Lower leg skin (tissue), 4 donors: ENCODE measurements around the gene TMEM63A. TPM values are rescaled to one million over a fixed set of nuclear protein-coding genes. Genes with fewer than 3 reads are reported as not detected.

Experiments used
- DNase-seq, 2 donors: peaks; one replicate each; pipeline ENCODE4 v3.0.0-alpha.2; 2019; ENCODE audit warnings: low spot score in 2 of 2
- H3K4me3 ChIP-seq: fragments of 200-600 bp; sonication (generic); 2 replicates; pipeline ENCODE4 v1.5.1; 2017; ENCODE audit warnings: mild to moderate bottlenecking, low read depth; ENCODE audit not compliant: poor library complexity, severe bottlenecking
- POLR2A ChIP-seq, 2 donors: fragments of 450-650 bp; IDR thresholded peaks; one replicate each; pipeline ENCODE4 v1.6.1; 2016 to 2017; ENCODE audit warnings: antibody characterized with exemption in 2 of 2, mild to moderate bottlenecking in 1 of 2, moderate library complexity in 1 of 2
- WGBS, 2 donors: methylation state at CpG; one replicate each; pipeline ENCODE4 v1.1.5; 2018; 5-methylcytosine and 5-hydroxymethylcytosine counted together
- intact Hi-C: fragments of 100-400 bp; cut with DNase I; formaldehyde crosslinking; loops from one replicate; pipeline ENCODE4 v1.15.0; 2023; ENCODE audit warnings: low total_unique reads
- total RNA-seq, 4 donors: library from RNA; depleted of rRNA; stranded (reverse); fragments of >200 nt; gene quantifications; one replicate each; pipeline ENCODE4 v1.1.0, GENCODE V29; 2016
- TF ChIP-seq, protein P1 (sequence below), 3 donors: fragments of 450-650 bp; IDR thresholded peaks; one replicate each; pipeline ENCODE4 v1.5.1; 2016; ENCODE audit warnings: antibody characterized with exemption in 3 of 3, mild to moderate bottlenecking in 3 of 3, moderate library complexity in 2 of 3

Gene TMEM63A
- total RNA-seq, 4 donors from 2014 or later = 29.1 to 49.1 (median 42.9) TPM

DNA sequence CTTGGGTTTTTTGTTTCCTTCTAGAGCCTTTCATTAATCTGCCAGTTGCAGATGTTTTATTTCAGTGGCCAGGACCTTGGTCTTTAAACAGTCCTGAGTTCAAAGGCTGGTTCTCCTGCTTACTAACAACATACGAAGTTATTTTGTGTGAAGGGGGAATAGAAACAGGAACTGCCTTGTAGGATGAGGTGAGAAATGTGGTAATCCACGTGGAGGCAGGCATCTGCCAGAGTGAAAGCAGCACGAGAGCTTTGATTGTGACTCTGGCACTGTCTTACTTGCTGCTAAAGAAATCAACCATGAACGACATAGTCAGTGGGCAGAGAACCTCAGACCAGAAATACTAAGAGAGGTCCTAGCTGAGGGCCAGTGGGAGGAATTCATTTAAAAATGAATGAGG lies 30.4 kb downstream of the TMEM63A start:
- TF ChIP-seq, protein P1, sequence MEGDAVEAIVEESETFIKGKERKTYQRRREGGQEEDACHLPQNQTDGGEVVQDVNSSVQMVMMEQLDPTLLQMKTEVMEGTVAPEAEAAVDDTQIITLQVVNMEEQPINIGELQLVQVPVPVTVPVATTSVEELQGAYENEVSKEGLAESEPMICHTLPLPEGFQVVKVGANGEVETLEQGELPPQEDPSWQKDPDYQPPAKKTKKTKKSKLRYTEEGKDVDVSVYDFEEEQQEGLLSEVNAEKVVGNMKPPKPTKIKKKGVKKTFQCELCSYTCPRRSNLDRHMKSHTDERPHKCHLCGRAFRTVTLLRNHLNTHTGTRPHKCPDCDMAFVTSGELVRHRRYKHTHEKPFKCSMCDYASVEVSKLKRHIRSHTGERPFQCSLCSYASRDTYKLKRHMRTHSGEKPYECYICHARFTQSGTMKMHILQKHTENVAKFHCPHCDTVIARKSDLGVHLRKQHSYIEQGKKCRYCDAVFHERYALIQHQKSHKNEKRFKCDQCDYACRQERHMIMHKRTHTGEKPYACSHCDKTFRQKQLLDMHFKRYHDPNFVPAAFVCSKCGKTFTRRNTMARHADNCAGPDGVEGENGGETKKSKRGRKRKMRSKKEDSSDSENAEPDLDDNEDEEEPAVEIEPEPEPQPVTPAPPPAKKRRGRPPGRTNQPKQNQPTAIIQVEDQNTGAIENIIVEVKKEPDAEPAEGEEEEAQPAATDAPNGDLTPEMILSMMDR (IDR thresholded peaks at IDR 0.05) = no peak
- no peak for TF ChIP-seq POLR2A (IDR thresholded peaks at IDR 0.05)
- no peak for DNase-seq
- H3K4me3 ChIP-seq = no peak overlapping the region
- 47 to 55% methylated on average over 4 of the region's 4 CpGs for WGBS, 2 donors
- intact Hi-C loops = no loop called here

DNA sequence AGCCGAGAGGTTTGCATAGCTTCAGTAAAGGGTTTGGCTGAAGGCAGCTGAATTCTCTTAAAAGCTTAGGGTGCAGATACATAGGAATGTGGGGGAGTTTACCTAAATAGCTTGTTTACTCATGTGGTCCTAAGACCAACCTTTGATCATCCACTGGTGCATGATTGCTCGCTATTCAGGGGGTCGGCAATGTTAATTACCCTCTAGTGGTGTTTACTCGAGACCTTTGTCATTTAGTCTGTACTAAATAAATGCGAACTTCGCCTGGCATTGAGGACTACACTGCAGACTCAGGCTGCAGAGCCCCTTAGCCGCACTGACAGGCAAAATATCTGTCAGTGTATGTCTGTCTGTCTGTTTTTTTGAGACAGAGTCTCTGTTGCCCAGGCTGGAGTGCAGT lies 31.8 kb downstream of the TMEM63A start:
- intact Hi-C loops = no loop called here
- TF ChIP-seq, protein P1 (IDR thresholded peaks at IDR 0.05) = no peak
- TF ChIP-seq POLR2A (IDR thresholded peaks at IDR 0.05) = no peak
- DNase-seq = no peak
- WGBS, 2 donors = 91 to 96% methylated on average over 7 of the region's 7 CpGs
- no peak overlapping the region for H3K4me3 ChIP-seq

DNA sequence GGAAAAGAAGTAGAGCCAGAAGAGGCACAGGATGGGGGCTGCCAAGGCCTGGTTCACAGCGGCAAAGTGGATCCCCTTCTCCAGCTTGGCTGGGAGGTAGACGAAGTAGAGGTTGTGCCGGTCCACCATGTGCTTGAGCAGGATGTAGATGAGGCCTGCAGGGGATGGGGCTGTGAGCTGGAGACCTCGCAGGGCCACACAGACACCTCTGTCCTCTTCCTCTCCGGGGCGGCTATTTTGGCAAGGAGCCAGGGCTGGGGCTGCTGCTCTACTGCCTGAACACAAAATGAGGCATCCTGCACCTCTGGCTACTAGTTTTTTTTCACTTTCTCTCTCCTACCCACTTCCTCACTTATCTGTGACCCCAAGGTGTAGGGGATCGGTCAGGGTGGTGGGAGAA lies 32.3 kb downstream of the TMEM63A start:
- intact Hi-C loops = loop anchor here (5.0 kb wide), 1 partner anchor 378 kb away; no protein-coding TSS in a partner anchor
- TF ChIP-seq, protein P1 (IDR thresholded peaks at IDR 0.05) = no peak
- TF ChIP-seq POLR2A (IDR thresholded peaks at IDR 0.05) = no peak
- DNase-seq = peak in 1 of 2 donors; percentile 91

DNA sequence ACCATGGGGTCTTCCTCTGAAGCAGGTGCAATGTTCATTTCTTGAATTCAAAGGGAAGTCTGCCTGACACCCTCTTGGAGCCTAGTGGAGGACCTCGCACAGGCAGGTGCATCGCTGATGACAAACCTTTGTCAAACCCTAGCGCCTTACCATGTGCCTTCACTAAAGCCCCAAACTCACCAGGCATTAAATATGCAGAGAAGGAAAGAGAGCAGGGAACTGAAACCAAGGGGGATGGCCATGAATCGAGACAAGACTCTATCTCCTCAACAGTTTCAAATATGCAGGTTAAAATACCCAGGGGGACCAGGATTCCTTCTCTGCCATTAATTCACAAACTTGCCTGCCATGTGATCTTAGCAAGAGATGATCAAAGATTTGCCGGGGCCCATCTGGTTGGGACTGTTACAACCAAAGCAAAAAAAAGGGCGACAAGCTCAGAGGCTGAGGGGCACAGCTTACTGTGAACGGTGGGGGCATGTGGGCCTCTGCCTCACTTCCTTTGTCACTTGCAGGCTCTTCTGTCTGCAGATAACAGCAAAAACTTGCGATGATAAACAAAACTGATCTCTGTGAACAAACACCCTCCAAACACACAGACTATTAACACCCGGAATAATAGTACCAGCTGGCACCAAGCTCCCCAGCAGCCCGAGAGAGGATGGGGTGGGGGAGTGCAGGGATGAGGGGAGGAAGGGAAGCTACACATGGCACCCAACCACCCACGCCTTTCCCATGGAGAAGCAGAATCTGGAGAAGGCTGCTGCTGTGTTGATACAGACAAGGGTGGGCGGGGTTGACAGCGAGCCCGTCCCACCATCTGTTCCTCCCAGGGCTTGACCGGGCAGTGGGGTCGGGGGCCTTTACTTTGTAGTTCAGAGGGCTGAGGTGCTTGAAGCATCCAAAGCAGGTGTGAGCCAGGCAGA lies 33.9 kb downstream of the TMEM63A start:
- WGBS, 2 donors = 66% methylated on average over 16 of the region's 16 CpGs
- TF ChIP-seq, protein P1 (IDR thresholded peaks at IDR 0.05) = no peak
- TF ChIP-seq POLR2A (IDR thresholded peaks at IDR 0.05) = no peak
- H3K4me3 ChIP-seq = no peak overlapping the region
- intact Hi-C loops = loop anchor here (5.0 kb wide), 1 partner anchor 376 kb away; no protein-coding TSS in a partner anchor
- no peak for DNase-seq

More for the DNA sequence above, 32.3 kb downstream of the TMEM63A start:
- H3K4me3 ChIP-seq = no peak overlapping the region
- WGBS, 2 donors = 62 to 79% methylated on average over 7 of the region's 7 CpGs

DNA sequence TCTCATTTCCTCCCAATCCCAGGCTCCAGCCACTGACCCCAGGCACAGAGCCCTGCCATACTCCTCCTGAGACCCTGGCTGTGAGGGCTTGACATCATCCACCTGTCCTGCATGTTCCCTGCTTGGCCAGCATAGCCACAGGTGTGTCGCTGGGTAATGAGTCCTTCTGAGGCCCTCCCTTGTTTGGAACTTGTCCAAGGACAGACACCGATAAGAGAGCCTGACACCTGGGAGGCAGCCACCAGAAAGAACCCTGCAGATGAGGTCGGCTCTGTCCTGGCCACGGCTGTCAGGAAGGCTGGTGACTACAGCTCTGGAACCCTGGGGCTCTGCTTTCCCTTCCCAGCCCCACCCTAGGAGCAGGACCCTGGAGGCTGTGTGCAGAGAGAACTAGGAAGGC lies 34.6 kb downstream of the TMEM63A start:
- TF ChIP-seq POLR2A (IDR thresholded peaks at IDR 0.05) = no peak
- TF ChIP-seq, protein P1 (IDR thresholded peaks at IDR 0.05) = no peak
- 34 to 42% methylated on average over 4 of the region's 4 CpGs for WGBS, 2 donors
- intact Hi-C loops = loop anchor here (5.0 kb wide), 1 partner anchor 375 kb away; no protein-coding TSS in a partner anchor

More for the DNA sequence above, 34.6 kb downstream of the TMEM63A start:
- H3K4me3 ChIP-seq = no peak overlapping the region
- no peak for DNase-seq
